ENCODE measurements around the gene REXO5.

Gene REXO5

GRCh38 chr16:20881503-20881878, 75.2 kb downstream of the REXO5 start:
- no peaks in the 10 kb centered on the region for H3K4me1 ChIP-seq (ENCODE audit: insufficient read depth, insufficient read length)
- H3K9me3 ChIP-seq (ENCODE audit: insufficient read depth, low read length): no peaks in the 10 kb centered on the region
- H3K36me3 ChIP-seq (ENCODE audit: insufficient read depth, insufficient read length, low read length): peaks cover 8% of the 10 kb centered on the region
- H3K9ac ChIP-seq (ENCODE audit: insufficient read length, low read depth): no peak overlapping the region
- no peaks in the 10 kb centered on the region for H3K27me3 ChIP-seq (ENCODE audit: insufficient read depth, insufficient read length)
- TF ChIP-seq ZNF274 (IDR thresholded peaks at IDR 0.05; ENCODE audit: low read depth, low read length) (no peak), SUZ12 (IDR thresholded peaks at IDR 0.05; ENCODE audit: extremely low read depth, insufficient read depth, insufficient read length) (no peak), YY1 (IDR thresholded peaks at IDR 0.05; ENCODE audit: insufficient read depth, insufficient read length) (no peak)
- DNase-seq (ENCODE audit: low read depth, low spot score): no peak
- no peak overlapping the region for H3K4me3 ChIP-seq (ENCODE audit: insufficient read length, low read depth)

- Histone ChIP-seq H3K36me3 (ENCODE audit: insufficient read depth, insufficient read length, low read length) (peaks cover 12% of the 10 kb centered on the region), H3K9me3 (ENCODE audit: insufficient read depth, low read length) (no peaks in the 10 kb centered on the region), H3K4me1 (ENCODE audit: insufficient read depth, insufficient read length) (no peaks in the 10 kb centered on the region), H3K27me3 (ENCODE audit: insufficient read depth, insufficient read length) (no peaks in the 10 kb centered on the region), H3K9ac (ENCODE audit: insufficient read length, low read depth) (no peak overlapping the region), H3K4me3 (ENCODE audit: insufficient read length, low read depth) (no peak overlapping the region)
- no peak for TF ChIP-seq SUZ12 (IDR thresholded peaks at IDR 0.05; ENCODE audit: extremely low read depth, insufficient read depth, insufficient read length)
- no peak for TF ChIP-seq YY1 (IDR thresholded peaks at IDR 0.05; ENCODE audit: insufficient read depth, insufficient read length)
- TF ChIP-seq ZNF274 (IDR thresholded peaks at IDR 0.05; ENCODE audit: low read depth, low read length): no peak
- no peak for DNase-seq (ENCODE audit: low read depth, low spot score)
These were observed 77.4 kb downstream of the REXO5 start for GRCh38 chr16:20883554-20884239.

GRCh38 chr16:20884240-20884556, 77.9 kb downstream of the REXO5 start:
- Histone ChIP-seq H3K9me3 (ENCODE audit: insufficient read depth, low read length) (no peaks in the 10 kb centered on the region), H3K36me3 (ENCODE audit: insufficient read depth, insufficient read length, low read length) (peaks cover 12% of the 10 kb centered on the region), H3K9ac (ENCODE audit: insufficient read length, low read depth) (no peak overlapping the region), H3K4me3 (ENCODE audit: insufficient read length, low read depth) (no peak overlapping the region), H3K27me3 (ENCODE audit: insufficient read depth, insufficient read length) (no peaks in the 10 kb centered on the region), H3K4me1 (ENCODE audit: insufficient read depth, insufficient read length) (no peaks in the 10 kb centered on the region)
- DNase-seq (ENCODE audit: low read depth, low spot score): no peak
- no peak for TF ChIP-seq ZNF274 (IDR thresholded peaks at IDR 0.05; ENCODE audit: low read depth, low read length)
- no peak for TF ChIP-seq SUZ12 (IDR thresholded peaks at IDR 0.05; ENCODE audit: extremely low read depth, insufficient read depth, insufficient read length)
- no peak for TF ChIP-seq YY1 (IDR thresholded peaks at IDR 0.05; ENCODE audit: insufficient read depth, insufficient read length)

GRCh38 chr16:20886320-20886719, 80.0 kb downstream of the REXO5 start:
- no peak overlapping the region for H3K9ac ChIP-seq (ENCODE audit: insufficient read length, low read depth)
- peaks cover 12% of the 10 kb centered on the region for H3K36me3 ChIP-seq (ENCODE audit: insufficient read depth, insufficient read length, low read length)
- no peaks in the 10 kb centered on the region for H3K9me3 ChIP-seq (ENCODE audit: insufficient read depth, low read length)
- no peak for TF ChIP-seq YY1 (IDR thresholded peaks at IDR 0.05; ENCODE audit: insufficient read depth, insufficient read length)
- no peak overlapping the region for H3K4me3 ChIP-seq (ENCODE audit: insufficient read length, low read depth)
- DNase-seq (ENCODE audit: low read depth, low spot score): no peak
- no peaks in the 10 kb centered on the region for H3K27me3 ChIP-seq (ENCODE audit: insufficient read depth, insufficient read length)
- peaks cover 3% of the 10 kb centered on the region for H3K4me1 ChIP-seq (ENCODE audit: insufficient read depth, insufficient read length)

- TF ChIP-seq YY1 (IDR thresholded peaks at IDR 0.05; ENCODE audit: insufficient read depth, insufficient read length): no peak
- TF ChIP-seq ZNF274 (IDR thresholded peaks at IDR 0.05; ENCODE audit: low read depth, low read length): no peak
- no peak for TF ChIP-seq SUZ12 (IDR thresholded peaks at IDR 0.05; ENCODE audit: extremely low read depth, insufficient read depth, insufficient read length)
- DNase-seq (ENCODE audit: low read depth, low spot score): no peak
These were observed 80.9 kb downstream of the REXO5 start for GRCh38 chr16:20887207-20887606.

GRCh38 chr16:20889625-20890275, 83.4 kb downstream of the REXO5 start:
- no peaks in the 10 kb centered on the region for H3K27me3 ChIP-seq (ENCODE audit: insufficient read depth, insufficient read length)
- H3K4me3 ChIP-seq (ENCODE audit: insufficient read length, low read depth): no peak overlapping the region
- no peaks in the 10 kb centered on the region for H3K9me3 ChIP-seq (ENCODE audit: insufficient read depth, low read length)
- peaks cover 39% of the 10 kb centered on the region for H3K36me3 ChIP-seq (ENCODE audit: insufficient read depth, insufficient read length, low read length)
- no peak overlapping the region for H3K9ac ChIP-seq (ENCODE audit: insufficient read length, low read depth)
- TF ChIP-seq YY1 (IDR thresholded peaks at IDR 0.05; ENCODE audit: insufficient read depth, insufficient read length) (no peak), ZNF274 (IDR thresholded peaks at IDR 0.05; ENCODE audit: low read depth, low read length) (no peak), SUZ12 (IDR thresholded peaks at IDR 0.05; ENCODE audit: extremely low read depth, insufficient read depth, insufficient read length) (no peak)
- peaks cover 7% of the 10 kb centered on the region for H3K4me1 ChIP-seq (ENCODE audit: insufficient read depth, insufficient read length)
- DNase-seq (ENCODE audit: low read depth, low spot score): peak; percentile 38

More at GRCh38 chr16:20887207-20887606, 80.9 kb downstream of the REXO5 start:
- H3K4me1 ChIP-seq (ENCODE audit: insufficient read depth, insufficient read length): peaks cover 3% of the 10 kb centered on the region
- H3K4me3 ChIP-seq (ENCODE audit: insufficient read length, low read depth): no peak overlapping the region
- no peak overlapping the region for H3K9ac ChIP-seq (ENCODE audit: insufficient read length, low read depth)
- H3K27me3 ChIP-seq (ENCODE audit: insufficient read depth, insufficient read length): no peaks in the 10 kb centered on the region
- H3K36me3 ChIP-seq (ENCODE audit: insufficient read depth, insufficient read length, low read length): peaks cover 21% of the 10 kb centered on the region
- H3K9me3 ChIP-seq (ENCODE audit: insufficient read depth, low read length): no peaks in the 10 kb centered on the region

GRCh38 chr16:20894388-20894787, 88.1 kb downstream of the REXO5 start:
- no peak overlapping the region for H3K9ac ChIP-seq (ENCODE audit: insufficient read length, low read depth)
- H3K9me3 ChIP-seq (ENCODE audit: insufficient read depth, low read length): no peaks in the 10 kb centered on the region
- peaks cover 7% of the 10 kb centered on the region for H3K4me1 ChIP-seq (ENCODE audit: insufficient read depth, insufficient read length)
- H3K27me3 ChIP-seq (ENCODE audit: insufficient read depth, insufficient read length): no peaks in the 10 kb centered on the region
- no peak overlapping the region for H3K4me3 ChIP-seq (ENCODE audit: insufficient read length, low read depth)
- TF ChIP-seq ZNF274 (IDR thresholded peaks at IDR 0.05; ENCODE audit: low read depth, low read length): no peak
- no peak for TF ChIP-seq YY1 (IDR thresholded peaks at IDR 0.05; ENCODE audit: insufficient read depth, insufficient read length)
- no peak for TF ChIP-seq SUZ12 (IDR thresholded peaks at IDR 0.05; ENCODE audit: extremely low read depth, insufficient read depth, insufficient read length)
- no peak for DNase-seq (ENCODE audit: low read depth, low spot score)
- peaks cover 52% of the 10 kb centered on the region for H3K36me3 ChIP-seq (ENCODE audit: insufficient read depth, insufficient read length, low read length)

Data from NT2/D1 (cell line).